Hypothalamus (tissue), 51 donors: Measurements from ENCODE around the gene VAV3.
A peak's percentile ranks its signal among the peaks of the same experiment; 100 is the strongest.
"Not testable (repeated sequence)": the region's sequence is repeated elsewhere in the genome, so short reads cannot be mapped to it uniquely, and the experiment has no call there.

Experiments
- DNase-seq, 51 donors: peaks; one replicate each; lab custom pipeline; 2025; lab: John Stamatoyannopoulos, UW

VAV3 gene

GRCh38 chr1:107661158-107661557 is 303.8 kb downstream of the VAV3 start:
- DNase-seq, result no peak

GRCh38 chr1:107659961-107660360 is 305.0 kb downstream of the VAV3 start:
- peak in 1 of 51 donors; percentile 38 for DNase-seq

GRCh38 chr1:107657356-107657755 is 307.6 kb downstream of the VAV3 start:
- DNase-seq, result no peak

DNA sequence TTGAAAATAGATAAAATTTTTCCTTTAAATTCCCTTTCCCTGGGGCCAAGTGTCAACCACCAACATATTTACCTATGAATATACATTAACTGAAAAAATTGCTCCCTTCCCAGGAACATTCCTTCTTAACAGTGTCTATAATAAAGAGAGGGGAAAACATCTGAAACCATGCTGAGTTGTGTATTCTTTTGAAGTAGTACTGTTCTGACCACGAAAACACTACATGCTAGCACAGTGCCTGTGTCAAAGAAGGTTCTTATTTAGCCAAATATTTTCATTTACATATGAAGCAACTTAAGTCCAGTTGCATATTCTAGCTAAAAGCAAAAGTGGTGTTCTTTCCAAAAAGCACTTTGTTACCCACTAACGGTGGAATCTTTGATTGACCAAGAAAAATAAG is 311.2 kb downstream of the VAV3 start:
- no peak for DNase-seq

- no peak for DNase-seq
Observed at GRCh38 chr1:107653005-107653404, 312.0 kb downstream of the VAV3 start.

- DNase-seq, result not testable (repeated sequence)
Observed at GRCh38 chr1:107650825-107651224, 314.2 kb downstream of the VAV3 start.

DNA sequence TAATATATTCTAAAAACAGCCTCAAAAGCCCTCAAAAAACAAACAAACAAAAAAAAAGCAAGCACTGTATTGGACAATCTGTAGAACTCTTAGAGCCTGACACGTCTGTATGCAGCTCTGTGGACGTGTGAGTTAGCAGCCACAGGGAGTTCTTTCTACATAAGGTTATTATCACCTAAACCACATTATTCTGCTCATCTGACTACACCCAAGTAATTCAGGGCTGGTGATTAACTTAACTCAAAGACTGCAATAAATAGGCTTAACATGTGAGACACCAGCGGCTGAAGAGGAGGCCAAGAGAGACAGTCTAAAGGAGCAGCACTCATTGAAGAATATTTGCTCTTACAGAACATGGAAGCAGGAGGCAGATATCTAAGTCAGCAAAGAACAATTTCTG is 316.0 kb downstream of the VAV3 start:
- no peak for DNase-seq

DNA sequence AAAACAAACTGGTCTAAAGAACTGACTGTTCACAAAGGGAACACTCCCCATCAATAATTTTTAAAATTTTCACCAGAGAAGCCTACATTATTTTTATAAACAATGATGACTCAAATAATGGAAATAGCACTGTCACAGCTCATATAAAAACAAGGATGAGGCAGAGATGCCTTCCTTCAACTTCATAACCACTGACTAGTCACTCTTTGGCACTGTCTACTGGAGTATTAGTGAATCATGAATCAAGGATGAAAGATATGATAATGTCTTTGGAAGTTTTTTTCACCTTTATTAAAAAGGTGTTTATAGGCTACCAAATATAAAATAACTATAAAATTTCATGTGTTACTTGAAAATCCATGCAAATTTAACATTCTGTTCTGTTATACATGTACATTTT is 316.9 kb downstream of the VAV3 start:
- no peak for DNase-seq

DNA sequence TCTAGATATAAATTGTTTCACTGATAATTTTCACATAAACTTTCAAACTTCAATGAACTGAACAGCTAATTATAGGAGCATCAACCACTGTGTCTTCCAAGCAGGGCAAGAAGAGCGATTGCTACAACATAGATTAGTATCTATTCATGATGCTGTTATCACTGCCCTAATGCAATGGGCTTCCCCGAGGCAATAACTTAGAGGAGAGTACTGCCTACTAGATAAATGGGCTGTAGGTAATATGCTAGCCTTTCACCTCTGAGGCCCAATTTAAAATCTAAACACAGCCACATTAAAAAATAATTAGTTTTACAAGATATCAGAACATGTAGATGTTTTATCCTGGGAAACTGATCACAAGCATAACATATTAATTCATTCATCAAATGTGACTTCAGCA is 318.0 kb downstream of the VAV3 start:
- no peak for DNase-seq

GRCh38 chr1:107643766-107644165 is 321.2 kb downstream of the VAV3 start:
- no peak for DNase-seq

DNA sequence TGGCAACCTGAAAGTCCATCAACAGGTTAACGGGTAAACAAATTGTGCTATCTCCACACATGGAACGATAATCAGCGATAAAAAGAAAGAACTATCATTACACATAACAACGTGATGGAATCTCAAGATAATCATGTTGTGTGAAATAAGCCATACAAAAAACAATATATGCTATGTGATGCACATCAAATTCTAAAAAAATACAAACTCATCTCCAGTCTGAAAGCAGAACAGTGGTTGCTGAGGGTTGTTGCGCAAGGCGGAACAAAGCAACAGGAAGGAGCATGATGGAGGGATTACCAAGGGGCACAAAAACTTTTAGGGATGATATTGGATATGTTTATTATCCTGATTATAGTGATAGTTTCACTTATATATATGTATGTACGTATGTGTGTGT is 324.8 kb downstream of the VAV3 start:
- no peak for DNase-seq

DNA sequence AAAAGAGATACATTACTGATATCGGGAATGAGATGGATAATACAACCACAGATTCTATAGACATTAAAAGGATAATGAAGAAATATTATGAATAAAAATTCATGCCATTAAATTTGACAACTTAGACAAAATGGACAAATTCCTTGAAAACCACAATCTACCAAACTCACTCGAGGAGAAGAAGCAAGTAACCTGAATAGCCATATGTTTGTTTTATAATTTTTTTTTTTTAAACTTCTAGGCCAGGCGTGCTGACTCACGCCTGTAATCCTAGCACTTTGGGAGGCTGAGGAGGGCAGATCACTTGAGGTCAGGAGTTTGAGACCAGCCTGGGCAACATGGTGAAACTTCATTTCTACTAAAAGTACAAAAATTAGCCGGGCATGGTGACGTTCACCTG is 327.9 kb downstream of the VAV3 start:
- DNase-seq, result no peak

- DNase-seq, result no peak
Observed at GRCh38 chr1:107633596-107633995, 331.4 kb downstream of the VAV3 start.

- DNase-seq, result no peak
Observed at GRCh38 chr1:107626073-107626796, 338.7 kb downstream of the VAV3 start.

- no peak for DNase-seq
Observed at GRCh38 chr1:107625405-107626029, 339.5 kb downstream of the VAV3 start.

DNA sequence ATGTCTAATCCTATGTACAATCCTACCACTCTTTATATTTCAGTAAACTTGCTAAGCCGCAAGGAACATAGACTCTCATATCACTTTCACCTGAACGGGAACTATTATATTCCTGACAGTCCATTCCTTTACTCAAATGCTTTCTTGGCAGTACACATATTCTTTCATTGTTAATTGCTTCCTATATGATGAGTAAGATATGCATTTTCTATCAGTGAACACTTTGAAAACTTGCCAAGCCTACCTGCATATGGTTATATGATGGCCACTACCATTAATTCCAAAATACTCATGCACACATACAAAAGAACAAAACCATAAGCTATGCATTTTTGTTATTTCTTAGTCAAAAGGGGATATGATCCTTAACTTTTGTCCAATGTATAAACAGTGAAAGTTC is 341.5 kb downstream of the VAV3 start:
- DNase-seq, result no peak

DNA sequence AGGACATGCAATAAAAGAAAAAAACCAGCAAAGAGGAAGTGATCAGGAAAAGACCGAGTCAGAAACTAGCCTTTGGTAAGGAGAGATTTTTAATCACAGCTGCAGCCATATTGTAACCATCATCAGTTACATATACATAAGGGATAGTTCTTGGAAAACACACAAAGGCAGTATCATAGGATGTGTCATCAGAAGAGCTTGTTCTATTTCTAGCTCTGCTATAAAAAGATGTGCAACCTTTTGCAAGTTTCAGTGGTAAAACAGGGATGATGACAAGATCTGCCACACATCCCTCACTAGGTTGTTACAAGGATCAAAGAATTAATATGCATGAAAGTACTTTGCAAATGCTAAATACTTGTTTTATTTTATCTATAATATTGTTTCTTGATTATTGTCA is 342.0 kb downstream of the VAV3 start:
- no peak for DNase-seq

- DNase-seq, result peak in 1 of 51 donors; percentile 22
Observed at GRCh38 chr1:107622535-107622934, 342.4 kb downstream of the VAV3 start.

DNA sequence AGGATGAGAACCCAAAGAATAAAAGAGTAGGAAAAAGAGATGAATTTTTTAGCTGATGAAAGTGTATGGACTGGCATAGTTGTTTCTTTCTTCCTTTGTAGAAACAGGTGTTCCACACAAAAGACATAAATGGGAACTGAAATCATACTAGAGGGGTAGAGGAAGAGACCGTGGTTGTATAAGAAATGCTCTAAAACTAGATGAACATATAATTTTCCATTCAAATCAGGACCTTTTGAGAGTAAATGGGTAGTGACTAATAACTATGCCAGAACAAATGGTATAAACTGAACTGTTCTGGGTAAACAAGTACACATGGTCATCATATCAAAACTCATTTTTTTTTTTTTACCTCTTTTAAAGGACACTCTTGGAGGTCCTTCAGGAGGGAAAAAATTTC is 344.2 kb downstream of the VAV3 start:
- no peak for DNase-seq

DNA sequence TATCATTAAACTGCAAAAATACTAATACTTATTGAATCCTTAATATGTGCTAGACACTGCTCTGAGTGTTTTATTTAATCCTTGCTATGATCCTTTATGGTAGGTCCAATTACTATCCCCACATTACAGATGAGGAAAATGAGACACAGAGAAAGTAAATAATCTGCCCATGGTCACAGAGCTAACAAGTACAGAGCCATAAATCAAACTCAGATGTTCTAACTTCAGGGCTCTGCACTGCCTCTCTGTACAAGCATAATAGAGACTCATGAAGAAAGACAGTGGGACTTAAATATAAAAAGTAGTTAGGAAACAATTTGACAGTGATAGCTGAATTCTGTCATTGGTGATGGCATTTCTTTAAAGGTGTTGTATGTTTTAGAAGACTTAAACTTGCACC is 346.4 kb downstream of the VAV3 start:
- DNase-seq, result no peak

DNA sequence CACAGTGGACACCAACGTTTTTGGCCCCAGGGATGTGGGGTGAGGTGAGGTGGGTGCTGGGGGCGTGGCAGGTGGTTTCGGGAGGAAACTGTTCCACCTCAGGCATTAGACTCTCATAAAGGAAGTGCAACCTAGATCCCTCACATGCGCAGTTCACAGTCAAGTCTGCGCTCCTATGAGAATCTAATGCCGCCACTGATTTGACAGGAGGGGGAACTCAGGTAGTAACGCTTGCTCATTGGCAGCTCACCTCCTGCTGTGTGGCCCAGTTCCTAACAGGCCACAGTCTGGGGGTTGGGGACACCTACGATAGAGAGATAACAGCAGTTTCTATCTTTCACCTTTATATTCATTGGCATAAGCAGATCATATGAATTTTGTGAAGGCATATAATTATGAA is 347.1 kb downstream of the VAV3 start:
- no peak for DNase-seq

DNA sequence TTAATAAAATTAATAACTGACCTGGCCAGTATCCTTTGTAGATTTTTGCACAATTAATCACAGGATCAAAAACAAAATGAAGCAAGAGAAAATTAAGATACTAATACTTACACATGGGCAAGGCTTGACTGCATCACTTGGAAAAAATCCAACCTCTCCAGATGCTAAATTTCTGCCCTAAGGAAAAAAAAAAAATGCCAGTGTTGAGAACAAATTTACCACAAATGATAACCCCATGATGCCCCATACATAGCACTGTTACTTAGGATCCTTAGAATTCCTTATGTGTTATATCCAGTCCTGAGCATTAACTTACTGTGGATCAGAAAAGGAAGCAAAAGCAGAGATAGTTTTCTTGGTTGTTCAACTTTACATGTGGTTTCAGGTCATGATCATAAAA is 347.5 kb downstream of the VAV3 start:
- DNase-seq, result no peak

DNA sequence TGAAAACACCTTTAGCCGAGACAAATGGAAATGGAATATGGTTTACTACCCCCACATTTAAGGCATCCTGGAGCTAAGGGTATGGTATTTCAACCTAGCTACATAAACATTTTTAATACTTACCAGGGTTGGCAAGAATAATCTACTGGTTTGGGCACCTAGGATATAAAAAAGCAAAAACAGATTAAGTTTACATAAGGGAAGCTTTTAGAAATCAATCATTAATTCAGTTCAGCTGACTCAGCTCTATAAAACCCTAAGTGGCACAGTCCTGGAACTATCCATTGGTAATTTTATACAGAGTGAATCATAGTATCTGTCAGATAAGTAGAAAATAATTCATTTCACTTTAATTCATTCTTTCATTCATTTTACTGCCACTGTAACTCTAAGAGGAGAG is 355.2 kb downstream of the VAV3 start:
- DNase-seq, result no peak
